ENCODE results near the gene CSTF1.

GRCh38 chr20:56426926-56427325 is 34.5 kb downstream of the CSTF1 start:
- TF ChIP-seq CTCF (IDR thresholded peaks at IDR 0.05; ENCODE audit: borderline replicate concordance, extremely low read depth, low read length, poor library complexity, severe bottlenecking) (no peak), EZH2 (IDR thresholded peaks at IDR 0.05; ENCODE audit: borderline replicate concordance, low read depth, low read length, severe bottlenecking) (no peak)
